Fibroblast of mammary gland (primary cell): ENCODE results near the gene DSCAML1.

Source experiments
- DNase-seq: peaks from one replicate; pipeline ENCODE4 v3.0.0-alpha.2; 2010; ENCODE audit warnings: low read depth
- H3K4me3 ChIP-seq: 2 replicates; pipeline ENCODE4 v1.5.1; 2011; ENCODE audit warnings: low read depth, mild to moderate bottlenecking, low read length, moderate library complexity; ENCODE audit not compliant: control insufficient read depth
- TF ChIP-seq, protein P1 (sequence below): conservative IDR thresholded peaks from 2 replicates; pipeline ENCODE4 v1.5.1; 2011; ENCODE audit warnings: low read depth, low read length, inconsistent platforms; ENCODE audit not compliant: control insufficient read depth, insufficient read depth

DSCAML1 gene

DNA sequence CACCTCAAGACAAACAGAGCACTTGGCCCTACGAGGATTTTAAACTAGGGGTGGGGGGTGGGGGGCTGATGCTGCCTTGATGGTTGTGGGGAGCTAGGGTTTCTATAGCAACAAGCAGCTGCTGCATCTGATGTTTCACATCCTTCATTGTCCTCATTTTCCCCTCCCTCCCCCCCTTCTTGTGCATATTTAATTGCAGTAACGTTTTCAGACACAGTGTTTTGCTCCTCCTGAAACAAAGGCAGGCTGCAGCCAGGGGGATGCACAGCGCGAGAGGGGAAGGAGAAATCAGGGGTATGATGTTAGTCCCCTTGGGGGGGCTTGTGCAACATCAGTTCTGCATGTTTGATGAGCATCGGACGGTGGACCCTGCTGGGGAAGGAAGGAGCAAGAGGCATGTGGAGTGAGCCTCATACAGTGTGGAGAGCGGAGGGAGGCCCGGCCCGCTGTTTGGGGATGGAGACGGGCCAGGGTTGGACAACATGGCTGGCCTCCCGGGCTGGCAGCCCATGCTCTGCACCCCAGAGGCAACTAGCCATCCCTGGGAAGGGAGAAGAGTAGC, 261.1 kb downstream of the DSCAML1 start:
- TF ChIP-seq, protein P1, sequence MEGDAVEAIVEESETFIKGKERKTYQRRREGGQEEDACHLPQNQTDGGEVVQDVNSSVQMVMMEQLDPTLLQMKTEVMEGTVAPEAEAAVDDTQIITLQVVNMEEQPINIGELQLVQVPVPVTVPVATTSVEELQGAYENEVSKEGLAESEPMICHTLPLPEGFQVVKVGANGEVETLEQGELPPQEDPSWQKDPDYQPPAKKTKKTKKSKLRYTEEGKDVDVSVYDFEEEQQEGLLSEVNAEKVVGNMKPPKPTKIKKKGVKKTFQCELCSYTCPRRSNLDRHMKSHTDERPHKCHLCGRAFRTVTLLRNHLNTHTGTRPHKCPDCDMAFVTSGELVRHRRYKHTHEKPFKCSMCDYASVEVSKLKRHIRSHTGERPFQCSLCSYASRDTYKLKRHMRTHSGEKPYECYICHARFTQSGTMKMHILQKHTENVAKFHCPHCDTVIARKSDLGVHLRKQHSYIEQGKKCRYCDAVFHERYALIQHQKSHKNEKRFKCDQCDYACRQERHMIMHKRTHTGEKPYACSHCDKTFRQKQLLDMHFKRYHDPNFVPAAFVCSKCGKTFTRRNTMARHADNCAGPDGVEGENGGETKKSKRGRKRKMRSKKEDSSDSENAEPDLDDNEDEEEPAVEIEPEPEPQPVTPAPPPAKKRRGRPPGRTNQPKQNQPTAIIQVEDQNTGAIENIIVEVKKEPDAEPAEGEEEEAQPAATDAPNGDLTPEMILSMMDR = no peak

DNA sequence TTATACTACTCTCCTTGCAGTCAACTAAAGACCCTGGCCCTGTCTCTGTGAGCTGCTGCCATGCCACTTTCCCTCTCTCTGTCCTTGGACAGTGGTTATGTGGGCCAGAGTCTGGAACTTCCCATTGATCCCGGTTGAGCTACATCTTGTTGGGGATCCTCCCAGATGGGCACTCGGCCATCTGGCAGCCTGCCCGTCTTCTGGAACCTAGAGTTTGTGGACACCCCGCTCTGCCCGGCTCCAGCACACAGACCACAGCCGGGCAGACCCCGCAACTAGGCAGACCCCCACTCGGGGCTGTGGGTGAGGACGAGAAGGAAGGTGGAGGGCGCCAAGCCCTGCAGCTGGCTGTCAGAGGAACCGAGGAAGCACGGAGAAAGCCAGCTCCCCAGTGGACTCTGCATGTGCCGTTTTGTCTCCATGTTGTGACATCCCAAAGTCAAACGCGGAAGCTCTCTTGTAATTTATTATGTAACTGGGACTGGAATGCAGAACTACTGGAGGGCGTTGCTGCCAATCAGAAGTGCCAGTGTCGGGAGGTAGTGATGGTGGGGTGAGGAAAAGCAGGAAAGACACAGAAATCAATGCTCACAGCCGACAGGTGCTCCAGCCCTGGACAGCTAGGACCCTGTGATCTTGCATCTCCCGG, 261.7 kb downstream of the DSCAML1 start:
- DNase-seq = no peak
- TF ChIP-seq, protein P1 = no peak
- H3K4me3 ChIP-seq = no peak overlapping the region

More for the DNA sequence above, 261.1 kb downstream of the DSCAML1 start:
- H3K4me3 ChIP-seq = no peak overlapping the region
- no peak for DNase-seq

DNA sequence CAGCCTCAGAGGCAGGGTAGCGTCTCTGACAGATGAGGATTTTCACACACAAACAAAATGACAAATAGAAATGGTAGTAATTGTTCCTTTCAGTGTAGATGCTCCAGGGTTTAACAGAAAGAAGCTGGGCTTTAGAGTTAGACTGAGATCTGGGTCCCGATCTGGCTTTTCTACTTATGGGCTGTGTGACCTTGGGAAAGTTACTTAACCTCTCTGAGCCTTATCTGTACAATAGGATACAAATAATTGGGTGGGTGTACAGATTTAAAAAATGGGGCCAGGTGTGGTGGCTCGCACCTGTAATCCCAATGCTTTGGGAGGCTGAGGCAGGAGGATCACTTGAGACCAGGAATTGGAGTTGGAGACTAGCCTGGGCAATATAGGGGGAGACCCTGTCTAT, 264.4 kb downstream of the DSCAML1 start:
- TF ChIP-seq, protein P1 = no peak
- H3K4me3 ChIP-seq = no peak overlapping the region
- DNase-seq = no peak

DNA sequence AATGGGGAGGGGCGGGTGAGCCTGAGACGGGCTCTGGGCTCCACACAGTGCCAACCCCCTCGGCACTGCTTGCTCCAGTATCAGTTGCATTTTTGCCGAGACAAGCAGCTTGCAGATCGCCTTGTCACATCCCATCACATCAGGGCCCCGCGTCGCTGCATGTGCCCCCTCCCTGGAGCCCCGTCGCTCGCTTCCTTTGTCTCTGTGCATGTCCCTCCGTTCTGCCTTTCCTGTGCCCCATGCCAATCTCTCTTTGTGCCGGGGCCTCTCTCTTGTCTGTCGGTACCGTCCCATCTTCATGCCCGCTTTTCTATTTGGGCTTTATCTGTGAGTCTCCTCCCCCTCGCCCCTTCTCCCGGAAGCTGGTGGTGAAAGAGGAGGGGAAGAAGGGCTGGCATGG, 267.2 kb downstream of the DSCAML1 start:
- no peak for DNase-seq
- TF ChIP-seq, protein P1 = no peak
- H3K4me3 ChIP-seq = no peak overlapping the region

DNA sequence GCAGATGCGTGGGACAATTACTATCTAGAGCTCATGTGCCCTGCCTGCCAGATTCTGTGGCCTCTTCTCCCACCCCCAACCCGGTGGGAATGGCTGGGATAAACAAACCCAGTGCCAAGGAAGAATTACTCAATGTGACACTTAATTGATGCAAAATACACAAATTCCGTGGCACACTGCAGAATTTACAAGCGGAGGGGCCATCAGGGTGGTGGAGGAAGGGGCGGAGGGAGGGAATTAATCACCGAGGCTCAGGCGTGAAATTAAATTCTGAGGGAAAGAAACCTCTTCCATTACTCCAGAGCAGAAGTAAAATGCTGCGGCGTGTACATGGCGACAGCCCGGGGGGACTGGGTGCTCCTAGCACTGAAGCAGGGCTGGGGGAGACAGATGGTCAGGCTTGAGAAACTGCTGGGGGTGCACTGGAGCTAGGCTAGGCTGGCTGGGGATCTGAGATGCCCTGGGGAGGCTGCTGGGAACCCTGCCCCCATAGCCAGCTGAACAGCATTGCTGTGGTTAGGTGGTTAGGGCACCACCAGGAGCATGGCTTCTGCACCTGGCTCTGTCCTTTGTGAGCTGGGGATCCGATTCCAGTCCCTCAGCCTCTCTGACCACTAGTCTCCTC, 268.8 kb downstream of the DSCAML1 start:
- TF ChIP-seq, protein P1 = no peak
- DNase-seq = no peak
- no peak overlapping the region for H3K4me3 ChIP-seq

DNA sequence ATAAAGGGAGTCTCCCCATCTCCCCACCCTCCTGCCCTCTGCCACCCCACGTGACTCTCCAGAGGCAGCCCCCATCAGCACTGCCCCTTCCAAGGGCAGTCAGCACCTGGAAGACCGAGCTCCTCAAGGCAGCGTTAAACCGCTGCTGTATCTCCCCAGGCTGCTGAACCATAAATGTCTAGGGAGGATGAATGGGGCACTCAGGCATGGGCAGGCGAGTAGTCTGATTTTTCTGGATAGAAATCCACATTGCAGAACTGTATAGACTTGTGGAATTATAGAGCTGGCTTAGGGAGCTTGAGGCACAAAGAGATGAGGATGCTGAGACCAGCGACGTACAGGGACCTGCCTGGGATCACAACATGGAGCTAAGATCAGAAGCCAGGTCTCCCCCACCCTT, 269.7 kb downstream of the DSCAML1 start:
- no peak overlapping the region for H3K4me3 ChIP-seq
- TF ChIP-seq, protein P1 = no peak
- no peak for DNase-seq
